Measurements from ENCODE around the gene MUC20. TPM values are rescaled to one million over a fixed set of nuclear protein-coding genes. Genes with fewer than 3 reads are reported as not detected.
"Not testable (repeated sequence)": the region's sequence is repeated elsewhere in the genome, so short reads cannot be mapped to it uniquely, and the experiment has no call there.

Gene MUC20
- total RNA-seq, 2 experiments from 2014 or later, result 0.20 to 0.65 TPM

DNA sequence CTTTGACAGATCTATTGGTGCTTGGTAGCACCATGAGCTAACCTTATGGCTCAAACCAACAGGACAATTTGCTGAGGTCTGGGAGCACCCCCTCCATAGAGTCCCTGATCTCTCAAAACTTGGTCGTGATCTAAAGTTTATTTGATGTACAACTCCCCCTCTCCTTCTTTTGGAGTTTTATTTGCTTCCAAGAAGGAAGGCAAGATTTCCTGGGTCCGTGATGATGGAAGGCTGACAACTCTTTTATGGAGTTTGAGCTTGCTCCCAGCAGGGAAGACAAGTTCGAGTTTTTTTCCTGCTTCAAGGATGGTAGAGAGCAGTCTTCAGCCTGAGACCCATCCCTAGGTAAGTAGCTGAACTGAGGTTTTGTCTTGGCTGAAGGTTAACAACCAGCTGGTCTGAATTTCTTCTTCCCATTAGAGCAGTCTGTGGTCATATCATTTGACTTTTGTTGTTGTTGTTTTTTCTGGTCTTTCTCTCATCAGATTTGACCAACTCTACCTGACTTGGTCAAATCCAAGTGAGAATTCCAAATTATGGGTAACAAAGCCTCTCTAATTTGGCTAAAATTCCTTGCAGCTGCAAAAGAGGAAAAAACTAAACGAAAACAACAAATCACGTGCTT, 2.8 kb upstream of the MUC20 start:
- no peak for DNase-seq
- POLR2A ChIA-PET, result interaction anchor here (0.6 to 1.9 kb wide), 2 partner anchors 133 to 466 kb away, joined by 3 to 5 read pairs; no protein-coding TSS in a partner anchor
- TF ChIP-seq, protein P1, sequence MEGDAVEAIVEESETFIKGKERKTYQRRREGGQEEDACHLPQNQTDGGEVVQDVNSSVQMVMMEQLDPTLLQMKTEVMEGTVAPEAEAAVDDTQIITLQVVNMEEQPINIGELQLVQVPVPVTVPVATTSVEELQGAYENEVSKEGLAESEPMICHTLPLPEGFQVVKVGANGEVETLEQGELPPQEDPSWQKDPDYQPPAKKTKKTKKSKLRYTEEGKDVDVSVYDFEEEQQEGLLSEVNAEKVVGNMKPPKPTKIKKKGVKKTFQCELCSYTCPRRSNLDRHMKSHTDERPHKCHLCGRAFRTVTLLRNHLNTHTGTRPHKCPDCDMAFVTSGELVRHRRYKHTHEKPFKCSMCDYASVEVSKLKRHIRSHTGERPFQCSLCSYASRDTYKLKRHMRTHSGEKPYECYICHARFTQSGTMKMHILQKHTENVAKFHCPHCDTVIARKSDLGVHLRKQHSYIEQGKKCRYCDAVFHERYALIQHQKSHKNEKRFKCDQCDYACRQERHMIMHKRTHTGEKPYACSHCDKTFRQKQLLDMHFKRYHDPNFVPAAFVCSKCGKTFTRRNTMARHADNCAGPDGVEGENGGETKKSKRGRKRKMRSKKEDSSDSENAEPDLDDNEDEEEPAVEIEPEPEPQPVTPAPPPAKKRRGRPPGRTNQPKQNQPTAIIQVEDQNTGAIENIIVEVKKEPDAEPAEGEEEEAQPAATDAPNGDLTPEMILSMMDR (IDR thresholded peaks at IDR 0.05), result no peak
- no peak for ATAC-seq
- Mint-ChIP-seq H3K27ac (no peak overlapping the region), H3K4me3 (no peak overlapping the region), H3K4me1 (ENCODE audit: low read depth) (peaks cover 5% of the 10 kb centered on the region), H3K36me3 (ENCODE audit: low read depth) (peaks cover 6% of the 10 kb centered on the region), H3K27me3 (peaks cover 1% of the 10 kb centered on the region), H3K9me3 (no peaks in the 10 kb centered on the region)
- intact Hi-C loops (cut with micrococcal nuclease), result no loop called here
- CTCF ChIA-PET, result interaction anchor here (1.7 to 3.0 kb wide), 3 partner anchors 10 to 132 kb away, joined by 5 to 13 read pairs (median 6); no protein-coding TSS in a partner anchor

DNA sequence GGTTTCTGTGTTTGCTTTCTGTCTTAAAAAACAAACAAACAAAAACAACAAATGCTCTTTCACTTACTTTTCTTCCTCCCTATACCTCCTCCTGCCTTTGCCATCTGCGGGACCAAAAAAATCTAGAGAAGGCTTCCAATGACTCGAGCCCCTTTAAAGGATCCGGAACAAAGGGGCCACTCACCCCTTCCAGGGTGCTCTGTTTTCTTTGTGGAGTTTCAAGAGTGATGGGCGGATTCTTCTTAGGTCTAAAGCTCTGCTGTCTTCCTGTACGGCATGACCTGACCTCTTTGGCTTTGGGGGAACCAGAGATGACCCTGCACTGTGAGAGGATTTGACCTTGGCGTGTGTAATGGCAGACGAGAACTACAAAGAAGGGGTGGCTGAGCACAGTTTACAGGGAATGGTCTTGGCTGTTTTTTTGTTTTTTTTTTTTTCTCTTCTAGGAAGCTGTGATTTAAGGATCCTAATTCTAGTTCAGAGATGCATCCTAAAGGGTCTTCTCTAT, 2.2 kb upstream of the MUC20 start:
- peaks cover 1% of the 10 kb centered on the region for H3K27me3 Mint-ChIP-seq
- H3K27ac Mint-ChIP-seq, result no peak overlapping the region
- H3K4me1 Mint-ChIP-seq (ENCODE audit: low read depth), result peaks cover 5% of the 10 kb centered on the region
- ChIA-PET CTCF (interaction anchor here (1.7 to 3.0 kb wide), 3 partner anchors 10 to 132 kb away, joined by 5 to 13 read pairs (median 6); no protein-coding TSS in a partner anchor), POLR2A (interaction anchor here (0.6 to 1.9 kb wide), 2 partner anchors 132 to 467 kb away, joined by 3 to 5 read pairs; no protein-coding TSS in a partner anchor)
- ATAC-seq (no peak), DNase-seq (no peak)
- intact Hi-C loops (cut with micrococcal nuclease), result no loop called here
- TF ChIP-seq, protein P1 (IDR thresholded peaks at IDR 0.05), result no peak
- no peak overlapping the region for H3K4me3 Mint-ChIP-seq
- no peaks in the 10 kb centered on the region for H3K9me3 Mint-ChIP-seq
- peaks cover 6% of the 10 kb centered on the region for H3K36me3 Mint-ChIP-seq (ENCODE audit: low read depth)

DNA sequence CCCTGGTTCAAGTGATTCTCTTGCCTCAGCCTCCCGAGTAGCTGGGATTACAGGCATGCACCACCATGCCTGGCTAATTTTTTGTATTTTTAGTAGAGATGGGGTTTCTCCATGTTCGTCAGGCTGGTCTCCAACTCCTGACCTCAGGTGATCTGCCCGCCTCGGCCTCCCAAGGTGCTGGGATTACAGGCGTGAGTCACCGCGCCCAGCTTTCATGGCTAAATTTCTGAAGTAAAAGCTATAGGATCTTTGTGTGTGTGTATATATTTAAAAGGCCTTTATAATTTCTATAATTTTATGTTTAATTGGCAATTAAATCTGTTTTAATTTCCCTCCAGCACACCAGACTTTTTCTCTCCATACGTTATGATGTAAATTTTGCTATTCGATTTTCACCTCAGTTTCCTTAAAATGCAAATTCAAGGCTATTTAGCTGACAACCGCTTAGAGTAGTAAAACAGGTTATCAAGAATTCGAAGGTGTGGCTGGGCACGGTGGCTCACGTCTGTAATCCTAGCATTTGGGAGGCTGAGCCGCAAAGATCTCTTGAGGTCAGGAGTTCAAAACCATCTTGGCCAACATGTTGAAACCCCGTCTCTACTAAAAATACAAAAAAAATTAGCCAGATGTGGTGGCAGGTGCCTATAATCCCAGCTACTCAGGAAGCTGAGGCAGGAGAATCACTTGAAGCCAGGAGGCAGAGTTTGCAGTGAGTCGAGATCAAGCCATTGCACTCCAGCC, 1.1 kb upstream of the MUC20 start:
- ChIA-PET CTCF (interaction anchor here (0.9 to 1.8 kb wide), 6 partner anchors 19 to 195 kb away, joined by 3 to 12 read pairs (median 4); no protein-coding TSS in a partner anchor), POLR2A (interaction anchor here (0.8 to 1.8 kb wide), 2 partner anchors 18 to 111 kb away, joined by 3 to 4 read pairs; no protein-coding TSS in a partner anchor)
- intact Hi-C loops (cut with micrococcal nuclease), result loop anchor here (2.0 kb wide), 1 partner anchor 105 kb away; no protein-coding TSS in a partner anchor

DNA sequence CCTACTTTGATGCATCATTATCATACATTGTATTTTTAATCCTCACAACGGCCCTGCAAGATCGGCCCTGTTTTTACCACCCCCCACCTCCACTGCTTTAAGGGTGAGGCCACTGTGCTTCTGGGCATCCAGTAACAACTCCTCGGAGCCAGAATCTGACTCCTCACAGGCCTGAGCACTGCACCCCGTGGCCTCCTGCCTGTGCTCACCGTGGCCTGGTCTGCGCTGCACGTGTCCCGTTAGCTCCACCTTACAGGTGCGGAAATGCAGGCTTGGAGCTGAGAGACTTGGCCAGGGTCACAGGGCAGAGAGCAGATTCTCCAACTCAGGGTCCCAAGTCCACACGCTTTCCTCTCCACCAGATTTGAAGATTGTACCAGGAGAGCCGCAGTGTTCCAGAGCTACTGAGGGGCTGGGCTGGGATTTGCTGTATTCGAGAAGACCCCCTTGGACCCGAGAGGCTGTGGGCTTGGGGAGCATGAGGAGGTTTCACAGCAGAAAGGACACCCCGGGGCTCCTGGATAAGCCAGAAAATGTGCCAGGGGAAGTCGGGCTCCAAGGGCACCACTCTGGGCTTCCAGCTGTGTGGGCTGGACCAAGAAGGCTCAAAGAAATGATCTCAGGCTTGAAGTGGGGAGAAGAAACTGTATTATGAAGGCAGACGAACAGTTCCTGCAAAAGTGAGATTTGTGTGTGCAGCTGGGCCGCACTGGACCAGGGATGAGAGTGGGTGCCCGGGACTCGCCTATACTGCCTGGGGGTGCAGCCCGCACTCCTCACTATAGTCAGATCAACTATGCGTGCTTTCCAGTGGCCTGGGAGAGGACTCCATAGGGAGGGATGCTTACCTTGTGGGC, 1.6 kb downstream of the MUC20 start:
- H3K27me3 Mint-ChIP-seq; POLR2A ChIA-PET; DNase-seq; intact Hi-C loops (cut with micrococcal nuclease); H3K27ac Mint-ChIP-seq; H3K36me3 Mint-ChIP-seq (ENCODE audit: low read depth); H3K9me3 Mint-ChIP-seq; CTCF ChIA-PET; ATAC-seq; H3K4me1 Mint-ChIP-seq (ENCODE audit: low read depth); H3K4me3 Mint-ChIP-seq: not testable (repeated sequence)

More for the DNA sequence above, 1.1 kb upstream of the MUC20 start:
- ATAC-seq; H3K27me3 Mint-ChIP-seq; H3K36me3 Mint-ChIP-seq (ENCODE audit: low read depth); H3K27ac Mint-ChIP-seq; H3K4me3 Mint-ChIP-seq; H3K9me3 Mint-ChIP-seq; DNase-seq; H3K4me1 Mint-ChIP-seq (ENCODE audit: low read depth): not testable (repeated sequence)

DNA sequence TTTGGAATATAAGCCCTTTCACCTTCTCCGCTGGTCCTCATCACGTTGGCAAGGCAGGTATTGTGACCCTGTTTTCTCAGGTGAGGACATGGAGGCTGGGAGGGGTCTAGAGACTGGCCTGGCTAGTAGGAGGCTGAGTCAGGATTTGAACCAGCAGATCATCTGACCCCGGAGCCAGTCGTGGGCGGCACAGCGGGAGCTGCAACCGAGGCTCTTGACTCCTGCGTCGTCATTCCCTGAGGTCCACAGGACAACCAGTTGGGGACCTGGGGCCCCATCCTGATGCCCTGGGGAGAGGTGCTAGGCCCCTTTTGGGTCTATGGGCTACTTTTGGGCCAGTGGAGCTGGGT, 2.2 kb downstream of the MUC20 start:
- H3K9me3 Mint-ChIP-seq; DNase-seq; intact Hi-C loops (cut with micrococcal nuclease); CTCF ChIA-PET; POLR2A ChIA-PET; H3K27me3 Mint-ChIP-seq; H3K27ac Mint-ChIP-seq; H3K36me3 Mint-ChIP-seq (ENCODE audit: low read depth); ATAC-seq; H3K4me1 Mint-ChIP-seq (ENCODE audit: low read depth); H3K4me3 Mint-ChIP-seq: not testable (repeated sequence)

DNA sequence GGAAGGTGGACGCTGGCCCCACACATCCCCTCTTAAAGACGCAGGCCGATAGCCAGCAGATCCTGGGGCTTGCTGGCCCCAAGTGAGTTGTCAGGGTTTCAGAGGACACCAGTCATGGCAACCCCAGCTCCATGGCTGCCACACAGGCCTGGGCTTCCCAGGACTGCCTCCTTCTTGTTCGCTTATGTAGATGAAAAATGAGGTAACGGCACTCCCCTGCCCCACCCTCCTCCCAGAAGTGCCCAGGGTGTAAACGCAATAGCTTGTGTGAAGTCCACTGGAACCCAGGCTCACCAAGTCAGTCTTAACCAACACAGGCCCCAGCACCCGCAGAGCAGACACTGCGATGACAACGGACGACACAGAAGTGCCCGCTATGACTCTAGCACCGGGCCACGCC, 3.6 kb downstream of the MUC20 start:
- ATAC-seq; H3K36me3 Mint-ChIP-seq (ENCODE audit: low read depth); POLR2A ChIA-PET; DNase-seq; H3K27me3 Mint-ChIP-seq; H3K4me1 Mint-ChIP-seq (ENCODE audit: low read depth); intact Hi-C loops (cut with micrococcal nuclease); H3K4me3 Mint-ChIP-seq; H3K9me3 Mint-ChIP-seq; CTCF ChIA-PET; H3K27ac Mint-ChIP-seq: not testable (repeated sequence)

DNA sequence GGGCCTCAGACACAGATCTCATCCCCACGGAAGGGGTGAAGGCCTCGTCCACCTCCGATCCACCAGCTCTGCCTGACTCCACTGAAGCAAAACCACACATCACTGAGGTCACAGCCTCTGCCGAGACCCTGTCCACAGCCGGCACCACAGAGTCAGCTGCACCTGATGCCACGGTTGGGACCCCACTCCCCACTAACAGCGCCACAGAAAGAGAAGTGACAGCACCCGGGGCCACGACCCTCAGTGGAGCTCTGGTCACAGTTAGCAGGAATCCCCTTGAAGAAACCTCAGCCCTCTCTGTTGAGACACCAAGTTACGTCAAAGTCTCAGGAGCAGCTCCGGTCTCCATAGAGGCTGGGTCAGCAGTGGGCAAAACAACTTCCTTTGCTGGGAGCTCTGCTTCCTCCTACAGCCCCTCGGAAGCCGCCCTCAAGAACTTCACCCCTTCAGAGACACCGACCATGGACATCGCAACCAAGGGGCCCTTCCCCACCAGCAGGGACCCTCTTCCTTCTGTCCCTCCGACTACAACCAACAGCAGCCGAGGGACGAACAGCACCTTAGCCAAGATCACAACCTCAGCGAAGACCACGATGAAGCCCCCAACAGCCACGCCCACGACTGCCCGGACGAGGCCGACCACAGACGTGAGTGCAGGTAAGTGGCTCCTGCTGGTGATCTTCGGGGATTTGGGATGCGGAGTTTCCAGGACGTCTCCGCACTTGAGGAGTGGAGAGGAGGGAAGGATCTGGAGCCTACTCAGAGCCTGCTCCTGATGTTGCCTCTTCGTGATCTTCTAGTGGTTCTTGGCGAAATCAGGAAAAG, 5.3 kb downstream of the MUC20 start:
- intact Hi-C loops (cut with micrococcal nuclease); H3K36me3 Mint-ChIP-seq (ENCODE audit: low read depth); ATAC-seq; H3K9me3 Mint-ChIP-seq; DNase-seq; H3K4me3 Mint-ChIP-seq; H3K27ac Mint-ChIP-seq; CTCF ChIA-PET; H3K27me3 Mint-ChIP-seq; H3K4me1 Mint-ChIP-seq (ENCODE audit: low read depth); POLR2A ChIA-PET: not testable (repeated sequence)
